Measurements from ENCODE around the gene ATP2C2. TPM values are rescaled to one million over a fixed set of nuclear protein-coding genes. Genes with fewer than 3 reads are reported as not detected.

Gene ATP2C2
- total and polyA plus RNA-seq, 2 of the 8 experiments (the other 6 are each of a cell fraction or from before 2014, with no cell fraction given): 1.2 to 2.8 TPM

GRCh38 chr16:84366208-84366607 lies 2.1 kb upstream of the ATP2C2 start (continued):
- TF ChIP-seq MAX (IDR thresholded peaks at IDR 0.05) (no peak), GABPA (IDR thresholded peaks at IDR 0.05; ENCODE audit: borderline replicate concordance, insufficient read depth, low read length) (no peak), SRF (IDR thresholded peaks at IDR 0.05; ENCODE audit: low read depth, low read length) (no peak), BCL11A (IDR thresholded peaks at IDR 0.05; ENCODE audit: low read depth in 2 of 2, low read length in 2 of 2) (no peak), RBBP5 (IDR thresholded peaks at IDR 0.05; ENCODE audit: borderline replicate concordance, low read depth, low read length) (no peak), JUN (IDR thresholded peaks at IDR 0.05; ENCODE audit: low read depth, low read length) (no peak), PHF8 (conservative IDR thresholded peaks at IDR 0.05; ENCODE audit: low read depth, low read length) (no peak)

Measured in H1 (cell line).